ENCODE measurements around the gene PKHD1. TPM values are rescaled to one million over a fixed set of nuclear protein-coding genes. Genes with fewer than 3 reads are reported as not detected.
"Not testable (repeated sequence)": the region's sequence is repeated elsewhere in the genome, so short reads cannot be mapped to it uniquely, and the experiment has no call there.

Gene PKHD1
- total and polyA plus RNA-seq, 11 donors: 0.02 to 0.04 TPM; not detected in 9

DNA sequence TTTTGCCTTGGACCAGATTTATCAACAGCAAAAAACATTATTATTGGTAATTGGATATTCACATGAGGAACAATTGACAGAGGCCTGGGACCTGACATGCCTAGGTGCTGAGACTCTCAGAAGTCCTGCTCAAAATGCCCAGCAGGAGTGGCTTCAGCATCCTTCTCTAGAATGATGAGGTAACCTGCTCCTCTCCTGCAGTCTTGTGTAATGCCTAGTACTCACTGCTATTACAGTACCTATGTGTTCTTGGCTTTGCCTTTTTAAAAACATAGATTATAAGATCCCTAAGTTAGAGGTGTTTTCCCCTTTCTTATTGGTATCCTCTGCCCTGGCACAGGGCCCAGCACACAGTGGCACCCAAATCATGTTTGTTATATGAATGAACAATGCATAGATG, 230.9 kb downstream of the PKHD1 start:
- H3K27ac ChIP-seq: no peak overlapping the region
- ATAC-seq: no peak
- no peaks in the 10 kb centered on the region for H3K4me1 ChIP-seq
- DNase-seq: no peak
- TF ChIP-seq, protein P1, sequence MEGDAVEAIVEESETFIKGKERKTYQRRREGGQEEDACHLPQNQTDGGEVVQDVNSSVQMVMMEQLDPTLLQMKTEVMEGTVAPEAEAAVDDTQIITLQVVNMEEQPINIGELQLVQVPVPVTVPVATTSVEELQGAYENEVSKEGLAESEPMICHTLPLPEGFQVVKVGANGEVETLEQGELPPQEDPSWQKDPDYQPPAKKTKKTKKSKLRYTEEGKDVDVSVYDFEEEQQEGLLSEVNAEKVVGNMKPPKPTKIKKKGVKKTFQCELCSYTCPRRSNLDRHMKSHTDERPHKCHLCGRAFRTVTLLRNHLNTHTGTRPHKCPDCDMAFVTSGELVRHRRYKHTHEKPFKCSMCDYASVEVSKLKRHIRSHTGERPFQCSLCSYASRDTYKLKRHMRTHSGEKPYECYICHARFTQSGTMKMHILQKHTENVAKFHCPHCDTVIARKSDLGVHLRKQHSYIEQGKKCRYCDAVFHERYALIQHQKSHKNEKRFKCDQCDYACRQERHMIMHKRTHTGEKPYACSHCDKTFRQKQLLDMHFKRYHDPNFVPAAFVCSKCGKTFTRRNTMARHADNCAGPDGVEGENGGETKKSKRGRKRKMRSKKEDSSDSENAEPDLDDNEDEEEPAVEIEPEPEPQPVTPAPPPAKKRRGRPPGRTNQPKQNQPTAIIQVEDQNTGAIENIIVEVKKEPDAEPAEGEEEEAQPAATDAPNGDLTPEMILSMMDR (IDR thresholded peaks at IDR 0.05): no peak
- TF ChIP-seq POLR2A (IDR thresholded peaks at IDR 0.05): no peak
- no peaks in the 10 kb centered on the region for H3K36me3 ChIP-seq
- H3K27me3 ChIP-seq: peaks cover 0 to 30% (median 0%) of the 10 kb centered on the region in 9 donors
- no peak overlapping the region for H3K4me3 ChIP-seq
- H3K9me3 ChIP-seq: no peaks in the 10 kb centered on the region
- intact Hi-C loops (cut with DNase I): loop anchor here in 8 of 10 donors (5.0 to 10.0 kb wide), 3 partner anchors 158 to 168 kb away; no protein-coding TSS in a partner anchor

DNA sequence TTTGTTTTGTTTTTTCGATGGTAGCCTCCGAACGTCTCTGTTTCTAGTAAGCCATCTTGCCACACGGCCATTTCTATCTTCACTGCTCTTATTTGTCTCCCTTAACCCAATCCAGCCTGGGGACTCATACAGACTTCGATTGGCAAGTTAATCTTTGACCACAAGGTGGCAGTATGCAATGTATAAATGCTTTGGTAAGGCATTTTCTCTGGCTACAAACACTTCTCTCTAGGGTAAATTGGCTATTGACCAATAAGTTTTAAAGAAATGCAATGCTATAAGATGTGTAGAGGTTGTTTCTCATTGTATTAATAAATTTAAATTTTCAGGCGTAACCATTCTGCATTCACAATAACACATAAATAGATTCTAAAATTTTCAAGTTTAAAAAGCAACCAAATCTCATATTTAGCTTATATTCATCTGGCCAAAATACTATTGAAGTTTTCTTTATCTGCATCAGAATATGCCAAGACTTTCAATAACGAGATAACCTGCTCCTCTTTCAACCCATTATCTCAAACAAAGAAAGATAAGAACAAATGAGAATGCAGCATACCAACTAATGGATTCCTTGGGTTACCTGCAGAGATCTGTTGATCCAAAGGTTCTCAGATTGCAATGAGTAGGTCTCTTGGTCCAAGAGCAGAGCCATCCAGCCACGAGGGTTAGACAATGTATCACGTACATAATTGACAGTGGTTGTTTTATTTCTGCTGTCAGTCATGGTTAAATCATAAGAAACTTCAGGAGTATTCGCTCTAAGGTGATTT, 231.9 kb downstream of the PKHD1 start:
- Histone ChIP-seq H3K27me3 (peaks cover 0 to 30% (median 0%) of the 10 kb centered on the region in 9 donors), H3K9me3 (no peaks in the 10 kb centered on the region), H3K27ac (no peak overlapping the region), H3K4me1 (no peaks in the 10 kb centered on the region), H3K36me3 (no peaks in the 10 kb centered on the region), H3K4me3 (no peak overlapping the region)
- intact Hi-C loops (cut with DNase I): loop anchor here in 8 of 10 donors (5.0 to 10.0 kb wide), 3 partner anchors 159 to 169 kb away; no protein-coding TSS in a partner anchor
- no peak for ATAC-seq
- no peak for DNase-seq
- WGBS, 4 donors: 27 to 31% (median 28%) methylated on average over 10 of the region's 10 CpGs
- no peak for TF ChIP-seq POLR2A (IDR thresholded peaks at IDR 0.05)
- TF ChIP-seq, protein P1 (IDR thresholded peaks at IDR 0.05): peak; percentile 36 to 68 (median 52)

DNA sequence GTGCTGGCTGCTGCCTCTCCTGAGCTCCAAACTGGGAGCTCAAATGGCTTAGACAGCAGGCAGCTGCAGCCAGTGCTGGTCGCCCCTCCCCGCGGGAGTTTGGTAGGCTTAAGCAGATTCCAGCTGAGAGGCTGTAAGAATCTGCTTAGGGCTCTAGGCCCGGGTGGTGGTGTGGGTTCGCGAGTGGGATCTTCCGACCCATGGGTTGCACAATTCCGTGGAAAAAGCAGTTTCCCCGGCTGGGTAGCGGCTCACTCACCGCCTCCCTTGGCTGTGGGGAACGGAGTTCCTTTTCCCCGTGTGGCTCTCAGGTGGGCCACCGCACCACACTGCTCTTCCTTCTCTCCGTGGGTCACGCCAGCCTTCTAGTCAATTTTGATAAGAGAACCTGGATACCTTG, 232.5 kb downstream of the PKHD1 start:
- Histone ChIP-seq H3K4me3 (no peak overlapping the region), H3K36me3 (no peaks in the 10 kb centered on the region), H3K27ac (no peak overlapping the region), H3K27me3 (peaks cover 0 to 30% (median 0%) of the 10 kb centered on the region in 9 donors), H3K9me3 (no peaks in the 10 kb centered on the region), H3K4me1 (no peaks in the 10 kb centered on the region)
- WGBS, 4 donors: 74 to 82% (median 77%) methylated on average over 16 of the region's 16 CpGs
- ATAC-seq: no peak
- no peak for DNase-seq
- TF ChIP-seq, protein P1 (IDR thresholded peaks at IDR 0.05): no peak
- TF ChIP-seq POLR2A (IDR thresholded peaks at IDR 0.05): no peak
- intact Hi-C loops (cut with DNase I): loop anchor here in 8 of 10 donors (5.0 to 10.0 kb wide), 3 partner anchors 160 to 170 kb away; no protein-coding TSS in a partner anchor

DNA sequence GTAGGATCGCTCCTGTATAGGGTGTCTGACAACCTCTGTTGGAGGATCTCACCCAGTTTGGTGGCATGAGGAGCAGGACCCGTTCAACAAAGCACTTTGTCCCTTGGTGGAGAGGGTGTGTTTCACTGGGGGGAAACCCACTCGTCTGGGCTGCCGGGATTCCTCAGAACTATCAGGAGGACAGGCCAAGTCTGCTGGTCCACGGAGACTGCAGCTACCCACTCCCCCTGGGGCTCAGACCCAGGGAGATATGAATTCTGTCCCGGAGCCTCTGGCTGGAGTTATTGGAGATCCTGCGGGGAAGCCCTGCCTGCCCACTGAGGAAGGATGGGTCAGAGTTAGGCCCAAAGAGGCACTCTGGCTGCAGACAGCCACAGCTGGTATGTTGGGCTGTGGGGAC, 233.1 kb downstream of the PKHD1 start:
- intact Hi-C loops (cut with DNase I): loop anchor here in 6 of 10 donors (10.0 kb wide), 2 partner anchors 160 to 170 kb away; no protein-coding TSS in a partner anchor
- peaks cover 0 to 30% (median 0%) of the 10 kb centered on the region in 9 donors for H3K27me3 ChIP-seq
- H3K4me3 ChIP-seq: no peak overlapping the region
- TF ChIP-seq POLR2A (IDR thresholded peaks at IDR 0.05): no peak
- TF ChIP-seq, protein P1 (IDR thresholded peaks at IDR 0.05): no peak
- H3K9me3 ChIP-seq: peaks cover 0 to under 1% (median 0%) of the 10 kb centered on the region in 12 donors
- WGBS, 4 donors: 75 to 87% (median 79%) methylated on average over 7 of the region's 7 CpGs
- H3K27ac ChIP-seq: no peak overlapping the region
- H3K4me1 ChIP-seq: no peaks in the 10 kb centered on the region
- ATAC-seq (no peak), DNase-seq (no peak)
- no peaks in the 10 kb centered on the region for H3K36me3 ChIP-seq

DNA sequence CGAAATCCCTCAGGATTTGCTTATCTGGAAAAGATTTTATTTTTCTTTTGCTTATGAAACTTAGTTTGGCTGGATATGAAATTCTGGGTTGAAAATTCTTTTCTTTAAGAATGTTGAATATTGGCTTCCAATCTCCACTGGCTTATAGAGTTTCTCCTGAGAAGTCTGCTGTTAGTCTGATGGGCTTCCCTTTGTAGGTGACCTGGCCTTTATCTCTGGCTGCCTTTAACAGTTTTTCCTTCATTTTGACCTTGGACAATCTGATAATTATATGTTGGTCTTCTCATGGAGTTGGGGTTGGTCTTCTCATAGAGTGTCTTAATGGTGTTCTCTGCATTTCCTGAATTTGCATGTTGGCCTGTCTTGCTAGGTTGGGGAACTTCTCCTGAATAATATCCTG, 234.3 kb downstream of the PKHD1 start:
- not testable (repeated sequence) for H3K9me3 ChIP-seq, H3K4me3 ChIP-seq, H3K36me3 ChIP-seq, ATAC-seq, H3K4me1 ChIP-seq, H3K27ac ChIP-seq, DNase-seq
- intact Hi-C loops (cut with DNase I): loop anchor here in 6 of 10 donors (10.0 kb wide), 2 partner anchors 162 to 172 kb away; no protein-coding TSS in a partner anchor
- H3K27me3 ChIP-seq: peaks cover 0 to 30% (median 0%) of the 10 kb centered on the region in 9 donors
- WGBS, 4 donors: 65 to 76% (median 74%) methylated on average over 1 of the region's 1 CpG

Measured in heart left ventricle (tissue), 16 donors.